SJSA1 (cell line): ENCODE data around the gene SPTBN1. TPM values are rescaled to one million over a fixed set of nuclear protein-coding genes. Genes with fewer than 3 reads are reported as not detected.

Experiments used
- DNase-seq, 2 experiments: peaks; one replicate each; pipeline ENCODE4 v3.0.0-alpha.2; 2015 to 2020; ENCODE audit warnings: low spot score in 2 of 2, low read depth in 1 of 2
- H3K27ac ChIP-seq: fragments of 250-450 bp; sonication (Bioruptor Pico); 2 replicates; pipeline ENCODE4 v1.5.1; 2020; ENCODE audit warnings: mild to moderate bottlenecking, moderate library complexity
- H3K27me3 ChIP-seq: fragments of 250-450 bp; sonication (Bioruptor Pico); replicated peaks from 2 replicates; pipeline ENCODE4 v1.5.1; 2020; ENCODE audit warnings: mild to moderate bottlenecking, moderate library complexity
- H3K36me3 ChIP-seq: fragments of 250-450 bp; sonication (Bioruptor Pico); 2 replicates; pipeline ENCODE4 v1.5.1; 2020; ENCODE audit warnings: mild to moderate bottlenecking
- H3K4me1 ChIP-seq: fragments of 250-450 bp; sonication (Bioruptor Pico); replicated peaks from 2 replicates; pipeline ENCODE4 v1.6.1; 2021; ENCODE audit warnings: mild to moderate bottlenecking
- H3K4me3 ChIP-seq: fragments of 250-450 bp; sonication (Bioruptor Pico); 2 replicates; pipeline ENCODE4 v1.5.1; 2020; ENCODE audit warnings: mild to moderate bottlenecking
- H3K9me3 ChIP-seq: fragments of 250-450 bp; sonication (Bioruptor Pico); replicated peaks from 2 replicates; pipeline ENCODE4 v1.5.1; 2020; ENCODE audit warnings: mild to moderate bottlenecking
- total RNA-seq: library from RNA; depleted of rRNA; stranded (reverse); fragments of >200 nt; shearing (Covaris generic); gene quantifications from 2 replicates; pipeline ENCODE4 v1.2.3, GENCODE V29; 2014

Gene SPTBN1
- total RNA-seq, 1 experiment from 2014 or later = 180 TPM

DNA sequence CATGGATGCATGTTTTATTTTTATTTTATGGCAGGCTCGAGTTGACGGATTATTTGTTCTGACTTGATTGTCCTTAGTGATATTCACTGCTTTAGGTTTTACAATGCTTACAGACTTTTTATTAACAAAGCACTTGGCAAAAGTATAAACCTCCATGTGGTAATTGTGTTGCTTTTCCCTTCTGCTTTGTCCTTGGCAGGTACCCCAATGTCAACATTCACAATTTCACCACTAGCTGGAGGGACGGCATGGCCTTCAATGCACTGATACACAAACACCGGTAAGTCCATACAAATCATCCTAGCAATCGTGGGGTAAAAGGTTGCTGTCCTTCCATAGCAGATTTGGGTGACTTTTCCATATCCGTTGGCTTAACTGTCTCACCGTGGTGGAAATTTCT is 161.3 kb downstream of the SPTBN1 start:
- Histone ChIP-seq H3K4me3 (no peak overlapping the region), H3K27me3 (no peaks in the 10 kb centered on the region), H3K9me3 (no peaks in the 10 kb centered on the region), H3K36me3 (peaks cover 98% of the 10 kb centered on the region), H3K4me1 (peaks cover 9% of the 10 kb centered on the region; the same call in 1 of the 2 replicates), H3K27ac (no peak overlapping the region)
- no peak for DNase-seq

DNA sequence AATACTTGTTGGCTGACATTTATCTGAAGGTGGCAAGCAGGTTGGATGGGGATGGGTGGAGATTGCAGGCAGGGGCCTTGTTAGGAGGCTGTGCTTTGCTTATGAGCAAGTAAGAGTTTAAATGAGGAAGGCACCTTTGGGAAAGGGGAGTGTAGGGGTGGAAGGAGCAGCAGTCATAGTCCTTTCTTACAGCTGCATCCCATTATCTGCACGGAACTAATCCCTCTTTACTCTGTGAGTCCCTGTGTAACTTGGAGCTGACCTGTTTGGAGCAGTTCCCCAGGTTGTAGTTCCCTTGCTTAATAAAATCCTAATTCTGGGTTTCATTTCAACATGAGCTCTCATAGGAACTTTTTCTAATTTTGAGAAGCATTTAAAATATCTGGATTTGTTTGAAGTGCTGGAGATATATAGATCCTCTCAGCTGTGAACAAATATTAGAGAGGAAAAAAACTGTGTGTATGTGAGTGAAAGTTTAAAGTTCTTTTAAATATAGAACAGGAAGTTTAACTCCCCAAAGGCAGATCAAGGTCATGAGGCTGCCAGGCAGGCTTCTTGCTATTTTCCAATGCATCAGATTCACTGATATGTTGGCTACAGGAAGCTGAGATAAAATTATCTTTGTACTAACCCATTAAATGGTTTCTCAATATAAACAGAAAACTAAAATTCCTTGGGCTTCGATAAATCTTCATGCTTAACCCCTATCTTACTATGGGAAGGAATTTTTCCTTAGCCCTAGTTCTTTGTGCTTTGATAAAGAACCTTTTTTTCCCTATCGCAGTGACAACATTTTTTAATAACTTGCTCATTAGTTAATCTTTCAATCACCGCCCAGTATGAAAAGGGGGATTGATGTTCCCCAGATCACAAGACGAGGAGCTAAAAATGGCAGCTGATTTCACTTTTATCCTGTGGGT is 162.8 kb downstream of the SPTBN1 start:
- DNase-seq = no peak
- Histone ChIP-seq H3K27ac (no peak overlapping the region), H3K36me3 (peaks cover 98% of the 10 kb centered on the region)

DNA sequence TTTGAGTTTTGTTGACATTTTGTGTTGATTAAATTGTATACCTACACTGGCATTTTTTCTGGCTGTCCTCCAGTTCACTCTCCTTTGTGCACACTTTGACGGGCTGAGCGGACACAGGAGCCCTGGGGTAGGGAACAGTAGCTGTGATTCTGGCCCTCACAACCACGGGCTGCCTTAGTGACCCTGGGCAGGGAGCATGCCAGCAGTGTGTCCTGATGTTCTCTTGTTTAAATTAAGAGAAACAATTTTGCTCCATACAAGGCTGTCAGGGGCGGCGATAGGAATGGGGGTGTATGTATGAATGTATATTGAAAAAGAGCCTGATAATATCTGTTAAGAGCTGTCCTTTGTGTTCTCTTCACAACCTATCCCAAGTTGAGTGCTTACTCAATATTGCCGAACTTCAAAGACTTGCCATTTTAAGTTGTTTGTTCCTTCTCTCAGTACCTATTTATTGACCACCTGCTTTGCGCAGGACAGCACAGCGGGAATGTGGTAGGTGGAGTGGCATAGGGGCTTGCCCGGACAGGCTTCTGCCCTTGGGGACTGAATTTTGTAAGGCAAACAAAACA is 163.6 kb downstream of the SPTBN1 start:
- DNase-seq = no peak
- Histone ChIP-seq H3K9me3 (no peaks in the 10 kb centered on the region), H3K27me3 (no peaks in the 10 kb centered on the region), H3K36me3 (peaks cover 100% of the 10 kb centered on the region), H3K4me1 (no peaks in the 10 kb centered on the region), H3K27ac (no peak overlapping the region), H3K4me3 (no peak overlapping the region)

More for the DNA sequence above, 162.8 kb downstream of the SPTBN1 start:
- Histone ChIP-seq H3K27me3 (no peaks in the 10 kb centered on the region), H3K4me3 (no peak overlapping the region), H3K9me3 (no peaks in the 10 kb centered on the region), H3K4me1 (peaks cover under 1% of the 10 kb centered on the region; the same call in 1 of the 2 replicates)

DNA sequence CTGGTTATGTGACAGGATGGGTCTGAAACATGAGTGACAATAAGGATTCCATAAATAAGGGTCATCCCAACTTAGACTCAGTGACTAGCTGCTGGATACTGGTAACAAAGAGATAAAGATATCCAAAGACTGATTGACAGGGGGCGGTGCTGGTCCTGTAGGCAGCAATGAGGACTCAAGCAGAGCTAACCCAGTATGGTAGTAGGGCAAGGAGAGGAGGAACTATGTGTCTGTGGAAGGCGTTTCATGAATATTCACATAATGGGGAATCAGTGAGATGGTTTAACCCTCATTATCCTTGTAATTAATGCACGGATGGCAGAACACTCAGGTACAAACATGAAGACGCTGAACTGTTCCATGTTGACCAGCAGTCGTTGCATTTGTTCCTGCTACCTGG is 164.8 kb downstream of the SPTBN1 start:
- Histone ChIP-seq H3K27me3 (no peaks in the 10 kb centered on the region), H3K36me3 (peaks cover 100% of the 10 kb centered on the region), H3K27ac (no peak overlapping the region), H3K4me3 (no peak overlapping the region), H3K4me1 (no peaks in the 10 kb centered on the region), H3K9me3 (no peaks in the 10 kb centered on the region)
- no peak for DNase-seq

DNA sequence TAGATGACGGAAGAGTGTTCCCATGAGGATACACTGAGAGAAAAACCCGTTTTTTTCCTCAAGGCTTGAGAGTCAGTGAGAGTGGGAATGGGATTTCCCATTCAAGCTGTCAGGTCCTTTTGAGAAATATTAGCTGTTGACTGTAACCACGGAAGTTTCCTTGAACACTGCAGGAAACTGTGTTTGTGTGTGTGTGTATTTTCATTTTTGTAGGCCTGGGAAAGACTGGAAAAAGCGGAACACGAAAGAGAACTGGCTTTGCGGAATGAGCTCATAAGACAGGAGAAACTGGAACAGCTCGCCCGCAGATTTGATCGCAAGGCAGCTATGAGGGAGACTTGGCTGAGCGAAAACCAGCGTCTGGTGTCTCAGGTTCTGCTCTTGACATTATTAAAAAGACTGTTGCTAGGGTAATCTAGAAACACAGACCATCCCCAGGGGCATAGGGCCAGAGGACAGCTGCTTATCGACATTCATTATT is 168.5 kb downstream of the SPTBN1 start:
- H3K36me3 ChIP-seq = peaks cover 97% of the 10 kb centered on the region
- H3K9me3 ChIP-seq = no peaks in the 10 kb centered on the region
- no peak for DNase-seq
- peaks cover 7% of the 10 kb centered on the region for H3K4me1 ChIP-seq
- no peak overlapping the region for H3K27ac ChIP-seq
- H3K4me3 ChIP-seq = no peak overlapping the region
- H3K27me3 ChIP-seq = no peaks in the 10 kb centered on the region

DNA sequence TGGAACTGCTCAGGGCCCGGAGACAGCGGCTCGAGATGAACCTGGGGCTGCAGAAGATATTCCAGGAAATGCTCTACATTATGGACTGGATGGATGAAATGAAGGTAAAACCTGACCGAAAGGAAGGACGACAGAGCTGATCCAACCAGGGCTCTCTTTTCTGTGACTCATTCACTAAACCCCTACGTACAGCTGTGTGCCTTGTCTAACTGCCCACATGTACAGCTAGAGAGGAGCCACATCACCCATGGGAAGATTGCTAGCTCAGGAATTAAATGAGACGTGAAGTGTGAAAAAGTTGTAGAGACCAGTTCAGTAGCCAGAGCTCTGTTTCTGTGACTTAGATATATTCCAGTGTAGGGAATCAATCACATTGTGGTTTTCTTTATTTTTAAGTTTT is 170.0 kb downstream of the SPTBN1 start:
- no peak for DNase-seq
- Histone ChIP-seq H3K4me1 (peaks cover 22% of the 10 kb centered on the region), H3K9me3 (no peaks in the 10 kb centered on the region), H3K36me3 (peaks cover 97% of the 10 kb centered on the region), H3K27me3 (no peaks in the 10 kb centered on the region), H3K27ac (no peak overlapping the region), H3K4me3 (no peak overlapping the region)

DNA sequence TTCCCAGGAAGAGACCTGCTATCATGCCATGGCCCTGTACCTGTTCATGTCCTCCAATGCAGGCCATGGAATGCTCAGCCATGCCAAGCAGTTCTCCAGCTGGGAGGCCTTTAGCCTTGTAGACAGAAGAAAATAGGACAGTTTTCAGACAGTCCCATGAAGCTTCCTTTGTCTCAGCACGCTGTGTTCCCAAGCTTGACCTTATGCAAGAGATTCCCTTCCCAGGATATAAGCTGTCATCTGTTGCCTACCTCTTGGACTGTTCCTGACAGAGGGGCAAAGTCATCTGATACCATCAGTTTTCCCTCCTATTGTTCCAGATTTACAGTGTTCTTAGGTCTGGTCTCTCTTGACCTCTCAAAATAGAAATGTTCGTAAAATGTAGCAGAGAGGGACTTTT is 170.8 kb downstream of the SPTBN1 start:
- H3K27ac ChIP-seq = no peak overlapping the region
- peaks cover 28% of the 10 kb centered on the region for H3K4me1 ChIP-seq

DNA sequence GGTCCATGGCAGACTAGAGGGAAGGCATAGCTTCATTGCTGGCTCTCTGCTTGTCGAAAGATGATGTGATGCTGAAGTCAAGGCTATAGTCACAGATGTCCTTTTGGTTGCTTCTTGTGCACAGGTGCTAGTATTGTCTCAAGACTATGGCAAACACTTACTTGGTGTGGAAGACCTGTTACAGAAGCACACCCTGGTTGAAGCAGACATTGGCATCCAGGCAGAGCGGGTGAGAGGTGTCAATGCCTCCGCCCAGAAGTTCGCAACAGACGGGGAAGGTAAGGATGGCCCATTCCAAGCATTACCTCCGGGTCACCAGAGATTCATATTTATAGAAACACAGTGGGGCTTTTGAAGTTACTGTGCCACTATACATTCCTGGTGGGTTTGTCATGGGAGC is 171.8 kb downstream of the SPTBN1 start:
- no peak overlapping the region for H3K4me3 ChIP-seq
- no peaks in the 10 kb centered on the region for H3K27me3 ChIP-seq
- peaks cover 96% of the 10 kb centered on the region for H3K36me3 ChIP-seq
- H3K4me1 ChIP-seq = peaks cover 37% of the 10 kb centered on the region
- DNase-seq = no peak
- no peaks in the 10 kb centered on the region for H3K9me3 ChIP-seq
- no peak overlapping the region for H3K27ac ChIP-seq

More for the DNA sequence above, 170.8 kb downstream of the SPTBN1 start:
- H3K36me3 ChIP-seq = peaks cover 97% of the 10 kb centered on the region
- no peak overlapping the region for H3K4me3 ChIP-seq
- H3K9me3 ChIP-seq = no peaks in the 10 kb centered on the region
- H3K27me3 ChIP-seq = no peaks in the 10 kb centered on the region
- DNase-seq = no peak

DNA sequence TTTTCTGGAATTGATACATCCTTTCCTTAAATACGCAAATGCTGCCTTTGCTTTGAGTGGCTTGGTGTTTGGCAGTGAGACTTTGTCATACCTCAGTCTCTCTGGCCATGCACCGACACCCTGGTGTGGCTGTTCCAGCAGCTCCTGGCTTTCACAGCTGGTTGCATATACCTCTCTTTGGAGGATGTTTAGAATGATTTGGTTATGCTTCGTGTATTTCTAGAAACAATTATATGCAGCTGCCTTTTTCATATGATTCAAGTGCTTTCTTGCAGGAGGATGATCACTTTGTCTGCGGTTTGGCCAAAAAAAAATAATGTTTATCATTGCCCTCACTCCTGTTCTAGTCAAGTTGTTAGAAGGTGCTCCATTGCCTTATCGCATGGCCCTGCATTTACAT is 172.3 kb downstream of the SPTBN1 start:
- Histone ChIP-seq H3K9me3 (no peaks in the 10 kb centered on the region), H3K27ac (no peak overlapping the region), H3K4me1 (peaks cover 41% of the 10 kb centered on the region), H3K27me3 (no peaks in the 10 kb centered on the region), H3K36me3 (peaks cover 96% of the 10 kb centered on the region), H3K4me3 (no peak overlapping the region)
- DNase-seq = no peak

DNA sequence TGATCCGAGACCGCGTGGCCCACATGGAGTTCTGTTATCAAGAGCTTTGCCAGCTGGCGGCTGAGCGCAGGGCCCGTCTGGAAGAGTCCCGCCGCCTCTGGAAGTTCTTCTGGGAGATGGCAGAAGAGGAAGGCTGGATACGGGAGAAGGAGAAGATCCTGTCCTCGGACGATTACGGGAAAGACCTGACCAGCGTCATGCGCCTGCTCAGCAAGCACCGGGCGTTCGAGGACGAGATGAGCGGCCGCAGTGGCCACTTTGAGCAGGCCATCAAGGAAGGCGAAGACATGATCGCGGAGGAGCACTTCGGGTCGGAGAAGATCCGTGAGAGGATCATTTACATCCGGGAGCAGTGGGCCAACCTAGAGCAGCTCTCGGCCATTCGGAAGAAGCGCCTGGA is 172.8 kb downstream of the SPTBN1 start:
- no peaks in the 10 kb centered on the region for H3K9me3 ChIP-seq
- H3K27me3 ChIP-seq = no peaks in the 10 kb centered on the region
- peaks cover 46% of the 10 kb centered on the region for H3K4me1 ChIP-seq
- DNase-seq = no peak
- no peak overlapping the region for H3K4me3 ChIP-seq
- peaks cover 94% of the 10 kb centered on the region for H3K36me3 ChIP-seq
- H3K27ac ChIP-seq = no peak overlapping the region

DNA sequence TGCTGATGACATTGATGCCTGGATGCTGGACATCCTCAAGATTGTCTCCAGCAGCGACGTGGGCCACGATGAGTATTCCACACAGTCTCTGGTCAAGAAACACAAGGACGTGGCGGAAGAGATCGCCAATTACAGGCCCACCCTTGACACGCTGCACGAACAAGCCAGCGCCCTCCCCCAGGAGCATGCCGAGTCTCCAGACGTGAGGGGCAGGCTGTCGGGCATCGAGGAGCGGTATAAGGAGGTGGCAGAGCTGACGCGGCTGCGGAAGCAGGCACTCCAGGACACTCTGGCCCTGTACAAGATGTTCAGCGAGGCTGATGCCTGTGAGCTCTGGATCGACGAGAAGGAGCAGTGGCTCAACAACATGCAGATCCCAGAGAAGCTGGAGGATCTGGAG is 173.3 kb downstream of the SPTBN1 start:
- no peaks in the 10 kb centered on the region for H3K9me3 ChIP-seq
- H3K4me3 ChIP-seq = no peak overlapping the region
- DNase-seq = no peak
- no peaks in the 10 kb centered on the region for H3K27me3 ChIP-seq
- peaks cover 51% of the 10 kb centered on the region for H3K4me1 ChIP-seq
- peaks cover 90% of the 10 kb centered on the region for H3K36me3 ChIP-seq
- peak overlapping the region; percentile 88 for H3K27ac ChIP-seq

DNA sequence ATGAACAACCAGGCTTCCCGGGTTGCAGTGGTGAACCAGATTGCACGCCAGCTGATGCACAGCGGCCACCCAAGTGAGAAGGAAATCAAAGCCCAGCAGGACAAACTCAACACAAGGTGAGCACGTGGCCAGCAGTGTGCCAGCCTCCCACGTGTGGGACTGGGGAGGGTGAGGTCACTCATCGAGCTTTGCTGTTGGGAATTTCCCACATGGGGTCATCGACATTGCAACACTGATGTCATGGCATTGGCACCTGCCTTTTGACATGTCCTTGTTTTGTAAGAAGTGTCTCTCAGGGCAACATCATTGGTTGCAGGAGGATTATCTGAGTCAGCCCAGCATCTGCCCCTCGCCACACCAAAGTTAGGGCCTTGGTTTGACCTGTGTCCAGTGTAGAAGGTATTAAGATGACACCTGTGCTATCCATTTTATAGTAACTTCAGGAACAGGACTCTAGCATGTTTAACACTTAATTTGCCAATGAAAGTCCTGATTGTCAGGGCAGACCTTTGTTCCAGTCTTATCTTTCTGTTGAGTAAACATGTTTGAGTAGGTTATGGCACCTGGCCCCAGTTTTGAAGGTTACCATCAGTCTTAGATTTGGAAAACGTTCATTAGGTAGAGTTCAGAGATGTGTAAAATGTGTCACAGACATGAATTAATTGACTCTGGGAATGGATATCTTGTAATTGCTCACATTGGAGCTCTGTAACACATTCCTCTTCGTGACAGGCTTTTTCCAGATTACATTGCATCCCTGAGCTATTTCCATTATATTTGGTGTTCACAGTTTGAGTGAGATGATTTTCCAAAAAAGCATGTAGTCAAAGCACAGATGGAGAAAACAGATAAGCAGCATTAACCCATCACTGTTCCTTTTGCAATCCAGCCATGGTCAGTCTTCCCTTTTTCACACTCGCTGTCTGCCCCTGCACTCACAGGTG is 174.1 kb downstream of the SPTBN1 start:
- Histone ChIP-seq H3K36me3 (peaks cover 82% of the 10 kb centered on the region), H3K4me1 (peaks cover 59% of the 10 kb centered on the region), H3K27me3 (no peaks in the 10 kb centered on the region), H3K4me3 (no peak overlapping the region), H3K27ac (peak overlapping the region; percentile 88), H3K9me3 (no peaks in the 10 kb centered on the region)
- peak; percentile 91 to 94 for DNase-seq

DNA sequence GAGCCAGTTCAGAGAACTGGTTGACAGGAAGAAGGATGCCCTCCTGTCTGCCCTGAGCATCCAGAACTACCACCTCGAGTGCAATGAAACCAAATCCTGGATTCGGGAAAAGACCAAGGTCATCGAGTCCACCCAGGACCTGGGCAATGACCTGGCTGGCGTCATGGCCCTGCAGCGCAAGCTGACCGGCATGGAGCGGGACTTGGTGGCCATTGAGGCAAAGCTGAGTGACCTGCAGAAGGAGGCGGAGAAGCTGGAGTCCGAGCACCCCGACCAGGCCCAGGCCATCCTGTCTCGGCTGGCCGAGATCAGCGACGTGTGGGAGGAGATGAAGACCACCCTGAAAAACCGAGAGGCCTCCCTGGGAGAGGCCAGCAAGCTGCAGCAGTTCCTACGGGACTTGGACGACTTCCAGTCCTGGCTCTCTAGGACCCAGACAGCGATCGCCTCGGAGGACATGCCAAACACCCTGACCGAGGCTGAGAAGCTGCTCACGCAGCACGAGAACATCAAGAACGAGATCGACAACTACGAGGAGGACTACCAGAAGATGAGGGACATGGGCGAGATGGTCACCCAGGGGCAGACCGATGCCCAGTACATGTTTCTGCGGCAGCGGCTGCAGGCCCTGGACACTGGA is 174.9 kb downstream of the SPTBN1 start:
- H3K4me1 ChIP-seq = peaks cover 67% of the 10 kb centered on the region
- no peaks in the 10 kb centered on the region for H3K9me3 ChIP-seq
- peak overlapping the region; percentile 88 for H3K27ac ChIP-seq
- peak; percentile 50 to 74 for DNase-seq
- no peaks in the 10 kb centered on the region for H3K27me3 ChIP-seq
- peaks cover 74% of the 10 kb centered on the region for H3K36me3 ChIP-seq
- H3K4me3 ChIP-seq = no peak overlapping the region
